Measurements from ENCODE around the gene UVSSA. TPM values are rescaled to one million over a fixed set of nuclear protein-coding genes. Genes with fewer than 3 reads are reported as not detected.

UVSSA gene
- total and polyA plus RNA-seq, 9 of the 15 experiments (the other 6 are each of a cell fraction or from before 2014, with no cell fraction given): 0.21 to 14.6 (median 3.3) TPM

- TF ChIP-seq, protein P1, sequence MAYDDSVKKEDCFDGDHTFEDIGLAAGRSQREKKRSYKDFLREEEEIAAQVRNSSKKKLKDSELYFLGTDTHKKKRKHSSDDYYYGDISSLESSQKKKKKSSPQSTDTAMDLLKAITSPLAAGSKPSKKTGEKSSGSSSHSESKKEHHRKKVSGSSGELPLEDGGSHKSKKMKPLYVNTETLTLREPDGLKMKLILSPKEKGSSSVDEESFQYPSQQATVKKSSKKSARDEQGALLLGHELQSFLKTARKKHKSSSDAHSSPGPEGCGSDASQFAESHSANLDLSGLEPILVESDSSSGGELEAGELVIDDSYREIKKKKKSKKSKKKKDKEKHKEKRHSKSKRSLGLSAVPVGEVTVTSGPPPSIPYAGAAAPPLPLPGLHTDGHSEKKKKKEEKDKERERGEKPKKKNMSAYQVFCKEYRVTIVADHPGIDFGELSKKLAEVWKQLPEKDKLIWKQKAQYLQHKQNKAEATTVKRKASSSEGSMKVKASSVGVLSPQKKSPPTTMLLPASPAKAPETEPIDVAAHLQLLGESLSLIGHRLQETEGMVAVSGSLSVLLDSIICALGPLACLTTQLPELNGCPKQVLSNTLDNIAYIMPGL (CRISPR knock-in tag; IDR thresholded peaks at IDR 0.05): peak; percentile 100
- TF ChIP-seq ZNF224 (CRISPR knock-in tag; IDR thresholded peaks at IDR 0.05) (peak; percentile 100), EGR1 (conservative IDR thresholded peaks at IDR 0.05) (peak; percentile 82), E2F8 (IDR thresholded peaks at IDR 0.05; ENCODE audit: low read depth, partially characterized antibody) (peak; percentile 64), RFX7 (CRISPR knock-in tag; IDR thresholded peaks at IDR 0.05) (no peak), HCFC1 (IDR thresholded peaks at IDR 0.05; ENCODE audit: low read depth, low read length) (peak; percentile 62), ASH1L (IDR thresholded peaks at IDR 0.05; ENCODE audit: borderline replicate concordance, low read depth, partially characterized antibody) (no peak), RAD21 (CRISPR knock-in tag; conservative IDR thresholded peaks at IDR 0.05 in 1 of 2, IDR thresholded peaks at IDR 0.05 in 1 of 2) (peak in 1 of 2 experiments; percentile 24; a peak in 1 of 4 replicates), MEF2D (tag; conservative IDR thresholded peaks at IDR 0.05; ENCODE audit: low read depth) (no peak), SPI1 (IDR thresholded peaks at IDR 0.05; ENCODE audit: borderline replicate concordance, low read depth, low read length) (no peak), SMARCC2 (IDR thresholded peaks at IDR 0.05; ENCODE audit: low read depth) (no peak), ZNF124 (CRISPR knock-in tag; IDR thresholded peaks at IDR 0.05) (peak; percentile 99), CXXC5 (CRISPR knock-in tag; IDR thresholded peaks at IDR 0.05) (peak; percentile 92), ZNF431 (CRISPR knock-in tag; IDR thresholded peaks at IDR 0.05) (peak; percentile 96)
- TF ChIP-seq, protein P2, sequence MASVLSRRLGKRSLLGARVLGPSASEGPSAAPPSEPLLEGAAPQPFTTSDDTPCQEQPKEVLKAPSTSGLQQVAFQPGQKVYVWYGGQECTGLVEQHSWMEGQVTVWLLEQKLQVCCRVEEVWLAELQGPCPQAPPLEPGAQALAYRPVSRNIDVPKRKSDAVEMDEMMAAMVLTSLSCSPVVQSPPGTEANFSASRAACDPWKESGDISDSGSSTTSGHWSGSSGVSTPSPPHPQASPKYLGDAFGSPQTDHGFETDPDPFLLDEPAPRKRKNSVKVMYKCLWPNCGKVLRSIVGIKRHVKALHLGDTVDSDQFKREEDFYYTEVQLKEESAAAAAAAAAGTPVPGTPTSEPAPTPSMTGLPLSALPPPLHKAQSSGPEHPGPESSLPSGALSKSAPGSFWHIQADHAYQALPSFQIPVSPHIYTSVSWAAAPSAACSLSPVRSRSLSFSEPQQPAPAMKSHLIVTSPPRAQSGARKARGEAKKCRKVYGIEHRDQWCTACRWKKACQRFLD (CRISPR knock-in tag; IDR thresholded peaks at IDR 0.05): peak; percentile 98
- TF ChIP-seq, protein P3, sequence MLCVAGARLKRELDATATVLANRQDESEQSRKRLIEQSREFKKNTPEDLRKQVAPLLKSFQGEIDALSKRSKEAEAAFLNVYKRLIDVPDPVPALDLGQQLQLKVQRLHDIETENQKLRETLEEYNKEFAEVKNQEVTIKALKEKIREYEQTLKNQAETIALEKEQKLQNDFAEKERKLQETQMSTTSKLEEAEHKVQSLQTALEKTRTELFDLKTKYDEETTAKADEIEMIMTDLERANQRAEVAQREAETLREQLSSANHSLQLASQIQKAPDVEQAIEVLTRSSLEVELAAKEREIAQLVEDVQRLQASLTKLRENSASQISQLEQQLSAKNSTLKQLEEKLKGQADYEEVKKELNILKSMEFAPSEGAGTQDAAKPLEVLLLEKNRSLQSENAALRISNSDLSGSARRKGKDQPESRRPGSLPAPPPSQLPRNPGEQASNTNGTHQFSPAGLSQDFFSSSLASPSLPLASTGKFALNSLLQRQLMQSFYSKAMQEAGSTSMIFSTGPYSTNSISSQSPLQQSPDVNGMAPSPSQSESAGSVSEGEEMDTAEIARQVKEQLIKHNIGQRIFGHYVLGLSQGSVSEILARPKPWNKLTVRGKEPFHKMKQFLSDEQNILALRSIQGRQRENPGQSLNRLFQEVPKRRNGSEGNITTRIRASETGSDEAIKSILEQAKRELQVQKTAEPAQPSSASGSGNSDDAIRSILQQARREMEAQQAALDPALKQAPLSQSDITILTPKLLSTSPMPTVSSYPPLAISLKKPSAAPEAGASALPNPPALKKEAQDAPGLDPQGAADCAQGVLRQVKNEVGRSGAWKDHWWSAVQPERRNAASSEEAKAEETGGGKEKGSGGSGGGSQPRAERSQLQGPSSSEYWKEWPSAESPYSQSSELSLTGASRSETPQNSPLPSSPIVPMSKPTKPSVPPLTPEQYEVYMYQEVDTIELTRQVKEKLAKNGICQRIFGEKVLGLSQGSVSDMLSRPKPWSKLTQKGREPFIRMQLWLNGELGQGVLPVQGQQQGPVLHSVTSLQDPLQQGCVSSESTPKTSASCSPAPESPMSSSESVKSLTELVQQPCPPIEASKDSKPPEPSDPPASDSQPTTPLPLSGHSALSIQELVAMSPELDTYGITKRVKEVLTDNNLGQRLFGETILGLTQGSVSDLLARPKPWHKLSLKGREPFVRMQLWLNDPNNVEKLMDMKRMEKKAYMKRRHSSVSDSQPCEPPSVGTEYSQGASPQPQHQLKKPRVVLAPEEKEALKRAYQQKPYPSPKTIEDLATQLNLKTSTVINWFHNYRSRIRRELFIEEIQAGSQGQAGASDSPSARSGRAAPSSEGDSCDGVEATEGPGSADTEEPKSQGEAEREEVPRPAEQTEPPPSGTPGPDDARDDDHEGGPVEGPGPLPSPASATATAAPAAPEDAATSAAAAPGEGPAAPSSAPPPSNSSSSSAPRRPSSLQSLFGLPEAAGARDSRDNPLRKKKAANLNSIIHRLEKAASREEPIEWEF (CRISPR knock-in tag; IDR thresholded peaks at IDR 0.05): no peak
These were observed 63.7 kb downstream of the UVSSA start (continued) for GRCh38 chr4:1410491-1411325.

Data from K562 (cell line).